Putamen (tissue), 1 donor: ENCODE data around the gene KRT31.
"Not testable (repeated sequence)": the region's sequence is repeated elsewhere in the genome, so short reads cannot be mapped to it uniquely, and the experiment has no call there.

ENCODE experiments used
- DNase-seq: peaks from one replicate; pipeline ENCODE4 v3.0.0-alpha.2; 2016; ENCODE audit warnings: low spot score

Gene KRT31

DNA sequence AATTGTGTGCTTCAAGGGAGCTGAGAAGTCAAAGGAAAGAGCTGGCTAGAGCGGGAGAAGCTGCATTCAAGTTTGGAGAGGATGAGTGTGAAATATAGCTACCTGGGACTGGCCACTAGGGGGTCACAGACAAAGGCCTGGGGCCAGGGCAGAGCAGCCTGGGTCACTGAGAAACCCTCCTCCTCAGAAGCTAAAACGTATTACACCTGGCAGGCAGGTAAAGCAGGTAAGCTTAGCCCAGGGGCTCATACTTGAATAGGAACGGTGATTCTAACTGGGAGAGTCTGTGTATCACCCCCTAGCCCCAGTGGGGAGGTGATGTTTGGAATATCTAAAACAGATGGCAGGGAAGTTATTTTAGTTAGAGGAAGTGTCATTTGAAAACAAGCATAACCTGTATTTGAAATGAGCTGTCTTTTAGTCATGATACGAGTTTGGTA is 20.2 kb upstream of the KRT31 start:
- no peak for DNase-seq

DNA sequence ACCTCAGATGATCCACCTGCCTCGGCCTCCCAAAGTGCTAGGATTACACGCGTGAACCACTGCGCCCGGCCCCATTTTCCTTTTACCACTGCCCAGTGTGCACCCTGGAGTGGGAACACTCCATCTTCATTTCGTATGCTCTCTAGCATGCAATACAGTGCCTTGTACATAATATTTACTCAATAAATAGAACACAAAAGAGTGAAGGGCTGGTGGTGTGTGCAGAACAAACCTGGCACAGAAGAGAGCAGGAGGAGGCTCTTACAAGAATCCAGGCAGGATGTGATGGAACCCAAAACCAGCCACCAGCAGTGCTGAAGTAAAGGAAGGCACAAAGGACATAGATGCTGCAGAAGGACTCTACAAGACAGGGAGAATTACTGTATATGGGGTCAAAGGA is 19.7 kb upstream of the KRT31 start:
- DNase-seq: no peak

DNA sequence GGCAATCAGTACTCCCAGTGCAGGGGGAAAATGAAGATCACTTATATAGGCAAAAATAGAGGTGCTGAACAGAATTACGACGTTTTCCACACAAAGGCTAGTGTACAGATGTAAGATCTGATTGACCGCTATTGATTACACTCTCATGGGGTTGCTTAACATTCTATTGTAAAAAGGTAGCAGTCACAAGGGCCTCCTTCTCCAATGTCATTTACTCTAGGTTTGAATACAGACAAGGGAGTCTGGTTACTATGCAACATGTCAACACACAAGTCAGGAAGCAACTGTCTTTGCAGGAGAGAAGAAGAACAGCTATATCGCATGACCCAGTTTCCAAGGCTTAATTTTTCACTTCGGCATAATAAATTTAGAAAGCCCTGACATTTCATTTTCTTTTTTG is 19.1 kb upstream of the KRT31 start:
- DNase-seq: no peak

DNA sequence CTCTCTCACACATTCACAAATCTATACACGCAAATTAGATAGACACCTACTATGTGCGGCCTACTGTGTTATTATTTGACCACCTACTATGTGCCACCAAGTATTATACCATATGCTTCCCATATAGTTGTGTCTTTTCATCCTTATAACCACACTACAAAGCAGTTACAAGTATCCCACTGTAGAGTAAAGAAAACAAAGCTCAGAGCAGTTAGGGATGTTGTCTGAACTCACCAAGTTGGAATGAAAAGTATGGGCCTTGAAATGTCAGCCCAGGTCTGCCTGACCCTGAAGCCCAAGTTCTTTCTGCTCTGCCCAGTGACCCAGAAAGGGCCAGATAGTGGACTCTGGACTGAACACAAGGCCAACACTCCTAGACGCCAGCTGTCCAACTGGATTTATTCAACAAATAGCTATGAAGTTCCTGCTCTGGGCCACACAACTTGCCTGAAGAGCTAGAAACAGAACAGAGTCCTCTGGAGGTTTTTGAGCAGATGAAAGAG is 18.5 kb upstream of the KRT31 start:
- DNase-seq: no peak

DNA sequence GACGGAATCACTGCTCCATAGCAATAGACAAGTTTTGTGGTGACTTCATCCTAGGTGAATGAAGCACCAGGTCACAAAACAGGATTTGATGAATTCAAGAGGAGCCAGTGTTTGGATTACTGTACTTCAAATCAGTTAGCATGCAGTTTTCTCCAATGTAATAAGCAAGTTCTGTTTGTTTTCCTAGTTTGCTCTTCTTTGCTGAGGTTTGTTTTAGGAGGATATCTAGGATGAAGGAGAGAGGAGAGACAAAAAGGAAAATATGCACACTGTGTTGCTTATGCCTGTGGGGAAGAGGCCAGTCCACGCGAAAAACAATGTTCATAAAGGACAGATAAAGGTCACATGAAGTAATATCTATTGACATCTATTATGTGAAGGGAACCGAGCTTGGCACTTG is 18.0 kb upstream of the KRT31 start:
- no peak for DNase-seq

DNA sequence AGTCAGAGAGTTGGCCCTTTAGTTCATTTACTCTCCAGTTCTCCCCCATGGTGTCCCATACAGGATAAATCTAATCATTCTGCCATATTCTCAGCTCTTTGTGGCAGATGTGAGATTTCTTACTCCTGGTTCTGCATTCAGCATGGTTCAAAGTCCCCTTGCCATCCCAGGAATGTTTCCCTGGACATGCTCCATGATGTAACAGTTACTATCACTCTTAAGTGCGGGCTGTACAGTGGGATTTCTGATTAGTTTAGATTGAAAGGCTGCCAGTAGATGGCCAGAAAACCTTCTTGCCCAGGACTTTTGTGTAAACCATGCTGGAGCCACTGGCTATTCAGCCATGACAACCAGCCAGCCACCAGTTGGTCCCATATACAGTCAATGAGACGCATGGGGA is 16.6 kb upstream of the KRT31 start:
- no peak for DNase-seq

DNA sequence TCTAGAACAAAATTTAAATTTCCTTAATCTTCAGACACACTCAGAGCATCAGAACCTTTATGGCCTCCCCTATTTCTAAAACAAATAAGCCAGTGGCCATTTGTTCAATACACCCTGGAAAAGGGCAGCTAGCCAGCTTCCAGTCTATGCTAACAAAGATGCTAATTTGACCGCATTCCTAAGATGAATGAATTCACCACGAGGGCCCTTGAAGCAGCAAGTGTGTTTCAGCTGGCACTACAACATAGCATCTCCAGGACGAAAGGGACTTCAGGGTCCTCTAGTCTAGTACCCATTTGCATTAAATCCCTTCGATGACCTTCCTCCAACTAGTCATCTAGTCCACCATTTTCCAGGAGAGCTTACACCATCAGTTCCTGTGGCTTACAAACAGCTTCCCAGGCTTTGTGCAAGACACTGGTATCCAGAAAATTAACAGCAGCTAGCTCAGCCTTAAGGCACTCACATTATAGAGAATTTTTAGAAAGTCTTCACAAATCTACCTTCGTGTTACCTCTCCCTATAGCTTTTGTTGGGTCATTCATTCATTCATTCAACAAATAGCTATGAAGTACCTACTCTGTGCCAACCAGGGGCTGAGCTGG is 16.0 kb upstream of the KRT31 start:
- no peak for DNase-seq

DNA sequence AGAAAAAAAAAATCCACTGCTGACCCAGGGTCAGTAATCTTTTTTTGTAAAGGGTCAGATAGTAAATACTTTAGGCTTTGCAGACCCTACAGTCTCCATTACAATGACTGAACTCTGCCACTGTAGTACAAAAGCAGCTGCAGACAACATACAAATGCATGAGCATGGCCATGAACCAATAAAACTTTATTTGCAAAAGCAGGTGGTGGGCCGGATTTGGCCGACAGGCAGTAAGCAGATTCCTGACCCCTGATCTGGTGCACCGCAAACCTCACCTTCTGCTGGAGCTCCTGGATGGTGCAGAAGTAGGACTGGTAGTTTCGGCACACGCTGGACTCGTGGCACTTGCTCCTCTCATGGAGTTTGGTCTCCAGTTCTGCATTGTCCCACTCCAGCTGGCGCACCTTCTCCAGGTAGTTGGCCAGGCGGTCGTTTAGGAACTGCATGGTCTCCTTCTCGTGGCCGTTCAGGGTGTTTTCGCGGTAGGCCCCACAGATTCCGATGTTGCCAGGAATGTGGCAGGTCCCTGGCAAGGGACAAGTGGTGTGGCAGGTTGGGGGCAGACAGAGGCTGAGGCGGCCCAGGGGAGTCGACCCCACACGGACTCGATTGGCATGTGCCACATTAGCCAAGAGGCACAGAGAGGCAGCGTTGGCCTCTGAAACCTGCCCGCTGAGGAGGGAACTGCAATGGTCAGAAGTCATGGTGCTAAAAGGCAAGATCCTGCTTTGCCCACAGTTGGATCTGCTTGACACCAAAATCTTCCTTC is 13.8 kb upstream of the KRT31 start:
- DNase-seq: no peak

DNA sequence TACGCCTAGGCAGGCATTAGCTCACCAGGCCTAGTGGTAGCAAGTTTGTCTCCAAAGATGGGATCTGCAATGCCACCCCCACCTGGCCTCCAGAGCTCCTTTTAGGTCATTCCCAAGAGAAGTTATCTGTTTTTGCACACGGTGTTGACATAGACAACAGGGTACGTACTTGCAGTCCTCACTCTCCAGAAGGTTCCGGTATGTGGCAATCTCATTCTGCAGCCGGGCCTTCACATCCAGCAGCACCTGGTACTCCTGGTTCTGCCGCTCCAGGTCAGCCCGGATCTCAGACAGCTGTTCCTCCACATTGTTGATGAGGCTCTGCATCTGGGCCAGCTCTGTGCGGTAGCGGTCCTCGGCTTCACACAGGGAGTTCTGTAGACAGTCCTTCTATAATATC is 9.8 kb upstream of the KRT31 start:
- no peak for DNase-seq

DNA sequence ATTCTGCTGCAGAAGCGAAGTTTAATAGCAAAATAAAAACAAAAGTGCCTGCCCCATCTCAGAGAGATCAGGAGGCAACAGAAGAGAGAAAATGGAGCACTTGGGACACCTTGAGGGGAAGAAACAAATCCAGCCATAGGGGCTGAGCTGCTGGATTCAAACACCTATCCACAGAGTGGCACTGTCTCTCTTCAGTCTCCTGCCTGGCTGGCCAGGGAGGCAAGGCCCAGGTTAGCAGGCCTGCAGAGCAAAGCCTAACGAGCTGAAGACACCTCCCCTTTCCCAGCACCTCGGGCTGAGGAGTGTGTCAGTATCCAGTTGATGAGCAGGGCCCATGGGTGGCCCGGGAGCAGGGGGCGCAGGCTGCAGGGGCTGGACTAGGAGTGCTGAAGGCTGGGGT is 8.8 kb upstream of the KRT31 start:
- no peak for DNase-seq

DNA sequence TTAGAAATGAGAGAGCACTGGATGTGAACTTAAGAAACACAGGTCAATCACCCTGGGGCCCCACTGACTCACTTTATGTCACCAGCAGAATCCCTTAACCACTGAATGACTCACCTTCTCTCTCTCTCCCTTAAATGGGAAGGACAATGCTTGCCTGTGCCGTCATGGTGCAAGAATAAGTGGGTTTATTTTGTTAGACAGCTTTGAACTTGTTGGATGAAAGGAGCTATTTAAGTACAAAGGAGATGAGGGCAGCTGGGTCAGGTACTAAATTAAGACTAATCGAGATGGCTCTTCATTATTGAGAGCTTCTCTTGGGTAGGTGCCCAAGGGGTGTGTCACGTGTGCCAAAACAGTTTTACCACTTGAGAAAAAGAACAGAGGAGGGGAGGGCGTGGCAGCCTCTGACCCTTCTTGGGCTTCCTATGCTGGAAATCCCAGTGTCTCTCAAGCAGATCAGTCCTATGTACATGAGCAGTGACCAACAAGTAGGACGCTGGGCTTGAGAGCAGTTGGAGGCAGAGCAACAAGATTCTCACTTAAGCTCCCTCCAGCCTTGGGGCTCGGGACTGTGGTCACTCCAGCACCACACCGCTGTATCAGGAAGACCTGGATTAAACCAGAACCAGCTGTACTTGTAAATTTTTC is 6.7 kb upstream of the KRT31 start:
- DNase-seq: no peak

DNA sequence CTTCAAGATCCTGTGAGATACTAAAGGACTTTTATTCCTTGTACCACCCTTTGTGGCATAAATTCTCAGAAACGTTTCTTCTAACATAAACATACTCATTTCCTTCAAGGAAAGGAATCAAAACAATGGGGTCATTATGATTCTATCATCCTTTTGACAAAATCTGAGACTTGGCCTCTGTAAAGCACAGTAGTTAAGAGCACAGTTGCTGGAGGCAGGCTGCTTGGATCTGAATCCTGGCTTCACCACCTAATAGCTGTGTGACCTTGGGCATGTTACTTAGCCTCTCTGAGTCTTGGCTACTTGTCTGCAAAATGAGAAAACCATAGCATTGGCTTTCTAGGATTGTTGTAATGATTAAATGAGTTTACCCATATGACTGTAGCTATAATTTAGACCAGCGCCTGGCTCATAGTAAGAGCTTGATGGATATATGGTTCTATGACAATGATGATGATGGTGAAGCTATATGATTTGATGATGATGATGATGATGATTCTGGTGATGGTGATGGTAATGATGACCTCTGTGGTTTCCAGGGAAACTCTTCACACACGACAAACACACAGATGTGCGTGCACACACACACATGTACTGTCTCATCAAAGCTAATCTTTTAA is 6.1 kb upstream of the KRT31 start:
- no peak for DNase-seq

DNA sequence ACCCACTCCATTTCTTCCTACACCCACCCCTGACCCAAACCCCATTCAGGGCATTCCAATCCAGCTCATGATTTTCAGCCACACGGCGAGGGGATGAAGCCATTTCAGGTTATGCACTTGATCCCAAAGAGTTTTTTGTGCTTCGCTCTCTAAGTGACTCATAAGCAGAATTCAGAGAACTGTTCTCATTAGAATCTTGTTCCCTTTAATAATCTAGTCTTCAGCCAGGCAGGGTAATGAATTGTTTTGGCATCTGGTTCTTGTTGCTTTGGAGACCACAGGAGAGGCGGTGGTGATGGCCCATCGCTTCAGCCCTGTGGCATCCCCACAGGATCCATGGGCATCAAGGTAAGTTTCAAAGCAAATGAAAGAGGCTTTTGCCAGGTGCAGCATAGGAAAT is 4.8 kb upstream of the KRT31 start:
- DNase-seq: no peak

DNA sequence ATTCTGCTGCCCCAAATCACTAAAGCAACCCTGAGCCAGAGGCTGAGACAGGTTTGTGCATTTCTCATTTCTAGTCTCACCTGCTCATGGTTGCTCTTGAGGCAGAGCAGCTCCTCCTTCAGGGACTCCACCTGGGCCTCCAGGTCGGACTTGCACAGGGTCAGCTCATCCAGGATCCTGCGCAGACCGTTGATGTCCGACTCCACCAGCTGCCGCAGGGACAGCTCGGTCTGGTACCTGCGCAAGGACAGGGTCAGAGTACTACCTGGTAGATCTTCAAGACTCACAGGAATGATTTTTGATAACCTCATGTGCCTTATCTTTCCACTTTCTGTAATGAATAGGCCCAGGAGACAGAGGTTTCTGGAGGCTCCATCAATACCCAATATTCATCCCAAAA is 1.1 kb downstream of the KRT31 start:
- no peak for DNase-seq

DNA sequence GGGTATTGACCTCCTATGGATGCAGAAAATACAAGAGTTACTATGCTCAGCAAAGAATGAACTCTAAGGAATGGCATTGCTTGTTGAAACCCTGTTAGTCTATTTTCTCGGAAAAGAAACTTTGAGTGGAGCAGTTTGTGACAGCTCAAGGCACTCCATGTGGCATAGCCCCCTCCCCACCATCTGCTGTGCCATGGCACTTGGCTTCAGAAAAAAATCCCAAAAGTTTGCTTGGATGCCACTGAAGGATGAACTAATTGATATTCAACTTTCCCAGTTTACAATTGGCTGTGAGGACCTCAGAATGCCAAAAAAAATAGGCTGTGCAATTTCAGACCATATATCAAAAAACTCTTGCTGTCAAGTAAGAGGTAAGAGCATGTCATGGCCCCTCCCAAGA is 1.8 kb downstream of the KRT31 start:
- no peak for DNase-seq

DNA sequence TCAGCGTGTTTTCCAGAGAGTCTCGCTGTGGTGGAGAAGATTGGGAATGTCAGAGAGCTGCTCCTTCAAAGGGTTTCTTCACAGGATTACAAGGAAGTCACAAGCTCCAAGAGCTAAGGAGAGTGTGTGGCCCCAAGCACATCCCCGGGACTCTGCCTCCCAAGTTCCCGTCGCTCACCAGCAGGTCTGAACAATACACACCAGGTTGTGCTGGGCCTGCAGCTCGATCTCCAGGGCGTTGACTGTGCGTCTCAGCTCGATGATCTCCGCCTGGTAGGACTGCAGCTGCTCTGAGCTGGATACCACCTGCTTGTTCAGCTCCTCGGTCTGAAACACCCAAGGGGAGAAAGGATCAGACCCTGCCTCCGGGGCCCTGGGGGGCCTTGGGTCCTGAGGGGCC is 2.4 kb downstream of the KRT31 start:
- DNase-seq: not testable (repeated sequence)

DNA sequence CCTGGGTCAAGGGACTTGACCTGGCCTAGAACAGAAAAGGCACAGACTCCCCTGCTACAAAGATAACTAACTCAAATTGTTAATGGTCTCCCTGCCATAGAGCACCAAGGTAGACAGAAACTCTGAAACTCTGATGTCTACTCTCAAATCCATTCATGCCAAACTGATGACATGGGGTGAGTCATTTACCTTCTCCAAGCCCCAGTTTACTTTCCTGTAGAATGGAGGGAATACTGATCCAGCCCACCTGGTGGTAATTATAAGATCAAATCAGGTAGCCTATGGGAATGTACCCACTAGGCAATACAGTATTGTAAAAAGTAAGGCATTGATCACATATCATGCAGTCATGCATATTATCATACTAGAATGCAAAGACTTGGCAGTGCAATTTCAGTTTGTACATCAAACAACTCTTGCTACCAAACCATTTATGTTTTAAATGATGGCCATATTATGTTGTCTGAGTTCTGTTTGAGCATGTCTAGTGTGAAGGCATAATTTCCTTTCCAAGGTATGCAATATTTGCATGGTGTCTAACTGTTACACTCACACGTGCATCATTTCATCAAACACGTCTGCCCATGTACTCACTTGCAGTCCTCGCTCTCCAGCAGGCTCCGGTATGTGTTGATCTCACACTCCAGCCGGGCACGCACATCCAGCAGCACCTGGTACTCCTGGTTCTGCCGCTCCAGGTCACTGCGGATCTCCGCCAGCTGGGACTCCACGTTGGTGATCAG is 3.0 kb downstream of the KRT31 start:
- no peak for DNase-seq

DNA sequence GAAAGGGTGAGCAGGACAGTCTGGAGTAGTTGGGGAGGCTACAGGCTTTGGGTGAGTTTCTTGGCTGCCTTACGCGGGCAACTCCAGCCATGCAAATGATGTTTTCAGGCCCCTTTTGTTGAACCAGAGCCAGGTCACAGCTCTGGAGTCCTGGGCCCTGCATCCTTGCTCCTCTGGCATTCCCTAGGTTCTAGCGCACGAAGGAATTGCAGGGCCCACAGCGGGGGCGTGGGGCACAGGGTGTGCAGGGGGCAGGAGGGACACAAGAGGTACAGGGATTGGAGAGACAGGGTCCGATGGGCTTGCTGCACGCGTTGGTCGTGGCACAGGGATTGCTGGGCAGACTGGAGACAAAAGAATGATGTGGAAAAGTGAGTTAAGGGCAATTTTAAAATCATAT is 3.6 kb downstream of the KRT31 start:
- no peak for DNase-seq

DNA sequence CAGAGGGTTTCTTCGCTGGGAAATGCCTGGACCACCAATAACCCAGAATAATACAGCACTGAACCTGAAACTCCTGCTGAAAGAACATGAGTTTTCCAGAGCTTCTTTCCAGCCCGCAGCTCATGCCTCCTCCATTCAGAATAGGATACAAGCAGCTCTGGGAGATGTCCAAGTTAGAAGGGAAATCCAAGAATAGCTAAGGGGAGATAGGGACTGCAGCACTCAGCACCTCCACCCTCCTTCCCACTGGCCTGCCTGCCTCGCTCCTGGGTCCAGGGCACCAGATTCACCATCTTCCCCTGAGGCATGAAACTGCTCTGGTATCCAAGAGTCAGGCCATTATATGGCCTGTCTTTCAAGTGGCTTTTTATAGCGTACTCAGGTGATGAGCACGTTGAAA is 4.1 kb downstream of the KRT31 start:
- no peak for DNase-seq

DNA sequence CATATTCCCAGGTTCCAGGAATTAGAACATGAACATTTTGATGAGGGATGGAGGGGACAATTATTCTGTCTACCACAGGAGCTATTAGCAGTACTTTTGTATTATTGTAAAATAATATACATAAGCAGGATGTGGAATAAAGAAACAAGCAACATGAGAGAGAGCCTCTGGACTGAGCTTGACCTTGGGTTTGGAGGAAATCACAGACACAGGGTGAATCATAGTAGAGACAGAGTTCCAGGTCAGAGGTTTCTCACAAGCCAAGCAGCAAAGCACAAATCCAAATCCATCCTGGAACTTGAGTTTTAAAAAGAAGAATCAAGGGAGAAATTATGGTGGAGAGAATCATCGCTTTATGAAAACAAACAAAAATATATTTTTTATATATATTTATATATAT is 5.1 kb downstream of the KRT31 start:
- DNase-seq: no peak

DNA sequence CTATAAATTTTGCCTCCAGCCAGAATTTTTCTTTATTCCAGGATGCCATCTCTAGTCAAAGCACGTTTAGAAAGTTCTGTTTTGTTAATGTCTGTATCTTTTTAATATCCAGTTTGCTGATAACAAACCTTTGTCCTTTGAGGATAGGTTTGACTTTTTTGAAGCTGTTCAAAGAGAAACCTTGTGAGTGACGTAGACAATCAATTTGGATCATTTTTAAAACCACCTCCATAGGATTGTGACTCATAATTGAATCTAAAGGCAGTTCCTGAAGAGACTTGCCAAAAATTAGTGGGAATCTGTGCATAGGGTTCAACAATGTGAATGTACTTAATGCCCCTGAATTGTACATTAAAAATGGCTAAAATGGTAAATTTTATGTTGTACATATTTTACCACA is 5.9 kb downstream of the KRT31 start:
- no peak for DNase-seq

DNA sequence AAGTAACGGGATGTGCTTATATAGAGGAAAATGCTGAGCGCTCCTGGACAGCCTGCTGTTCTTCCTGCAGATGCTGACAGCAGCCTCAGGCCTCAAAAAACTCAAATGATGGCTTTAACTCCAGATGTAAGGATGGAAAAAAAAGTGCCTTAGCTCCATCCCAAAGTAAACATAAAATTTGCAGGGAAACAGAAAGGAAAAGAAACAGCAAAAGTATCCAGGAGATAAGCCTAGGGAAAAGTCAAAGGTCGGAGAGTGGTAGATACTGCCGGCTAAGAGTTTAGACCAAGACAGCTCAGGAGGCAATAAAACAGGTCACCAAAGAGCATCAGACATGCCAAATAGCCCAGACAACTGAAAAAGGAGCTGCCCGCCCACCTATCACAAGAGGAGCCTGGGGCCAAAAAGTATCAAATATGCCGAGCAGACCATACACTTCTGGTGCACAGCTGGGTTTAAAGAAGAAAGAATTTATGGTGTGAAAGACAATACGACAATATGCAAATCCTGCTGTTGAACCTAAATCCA is 6.9 kb downstream of the KRT31 start:
- no peak for DNase-seq
